Activated B cell treated with CpG ODN at 0.5 μM for 24 hours (primary cell): ENCODE data around the gene RAB23. TPM values are rescaled to one million over a fixed set of nuclear protein-coding genes. Genes with fewer than 3 reads are reported as not detected.

Experiments used
- ATAC-seq: fragments of 200-7000 bp; cut with Tn5 transposase; one replicate; pipeline ENCODE4 v1.10.0; 2021; ENCODE audit warnings: low read depth, mild to moderate bottlenecking, moderate library complexity
- CTCF ChIA-PET: fragments of 350-600 bp; sonication (Branson Sonifier 250); formaldehyde crosslinking; loops from one replicate; lab custom pipeline; 2021; ENCODE audit warnings: antibody characterized with exemption; lab: Charles Lee
- POLR2A ChIA-PET: fragments of 350-600 bp; sonication (Branson Sonifier 250); formaldehyde crosslinking; loops from one replicate; lab custom pipeline; 2021; ENCODE audit warnings: antibody characterized with exemption; lab: Charles Lee
- DNase-seq: peaks from one replicate; pipeline ENCODE4 v3.0.0; 2022
- H3K27ac Mint-ChIP-seq: one replicate; pipeline ENCODE4 v1.8.0; 2020; ENCODE audit warnings: mixed read lengths
- H3K27me3 Mint-ChIP-seq: one replicate; pipeline ENCODE4 v1.8.0; 2021; ENCODE audit warnings: mixed read lengths
- H3K36me3 Mint-ChIP-seq: one replicate; pipeline ENCODE4 v1.8.0; 2021; ENCODE audit warnings: low read depth, mixed read lengths
- H3K4me1 Mint-ChIP-seq: one replicate; pipeline ENCODE4 v1.8.0; 2021; ENCODE audit warnings: mixed read lengths
- H3K4me3 Mint-ChIP-seq: one replicate; pipeline ENCODE4 v1.8.0; 2020; ENCODE audit warnings: mild to moderate bottlenecking, mixed read lengths
- H3K9me3 Mint-ChIP-seq: one replicate; pipeline ENCODE4 v1.8.0; 2020; ENCODE audit warnings: mixed read lengths
- intact Hi-C: fragments of 100-400 bp; cut with micrococcal nuclease; formaldehyde crosslinking; loops from one replicate; pipeline ENCODE4 v1.15.1; 2024
- total RNA-seq: library from RNA; stranded (reverse); gene quantifications from 2 replicates; pipeline ENCODE4 v1.2.3, GENCODE V29; 2022
- TF ChIP-seq, protein P1 (sequence below): fragments of 200-600 bp; IDR thresholded peaks from one replicate; pipeline ENCODE4 v1.8.0; 2022; ENCODE audit warnings: antibody characterized with exemption, mild to moderate bottlenecking

The RAB23 gene
- total RNA-seq, 1 donor from 2014 or later, result 0.49 TPM

- H3K36me3 Mint-ChIP-seq, result peaks cover 2% of the 10 kb centered on the region
- DNase-seq (no peak), ATAC-seq (no peak)
- ChIA-PET POLR2A (no interaction called here), CTCF (no interaction called here)
- H3K4me1 Mint-ChIP-seq, result peaks cover 11% of the 10 kb centered on the region
- TF ChIP-seq, protein P1, sequence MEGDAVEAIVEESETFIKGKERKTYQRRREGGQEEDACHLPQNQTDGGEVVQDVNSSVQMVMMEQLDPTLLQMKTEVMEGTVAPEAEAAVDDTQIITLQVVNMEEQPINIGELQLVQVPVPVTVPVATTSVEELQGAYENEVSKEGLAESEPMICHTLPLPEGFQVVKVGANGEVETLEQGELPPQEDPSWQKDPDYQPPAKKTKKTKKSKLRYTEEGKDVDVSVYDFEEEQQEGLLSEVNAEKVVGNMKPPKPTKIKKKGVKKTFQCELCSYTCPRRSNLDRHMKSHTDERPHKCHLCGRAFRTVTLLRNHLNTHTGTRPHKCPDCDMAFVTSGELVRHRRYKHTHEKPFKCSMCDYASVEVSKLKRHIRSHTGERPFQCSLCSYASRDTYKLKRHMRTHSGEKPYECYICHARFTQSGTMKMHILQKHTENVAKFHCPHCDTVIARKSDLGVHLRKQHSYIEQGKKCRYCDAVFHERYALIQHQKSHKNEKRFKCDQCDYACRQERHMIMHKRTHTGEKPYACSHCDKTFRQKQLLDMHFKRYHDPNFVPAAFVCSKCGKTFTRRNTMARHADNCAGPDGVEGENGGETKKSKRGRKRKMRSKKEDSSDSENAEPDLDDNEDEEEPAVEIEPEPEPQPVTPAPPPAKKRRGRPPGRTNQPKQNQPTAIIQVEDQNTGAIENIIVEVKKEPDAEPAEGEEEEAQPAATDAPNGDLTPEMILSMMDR, result no peak
- peaks cover 11% of the 10 kb centered on the region for H3K27me3 Mint-ChIP-seq
- H3K4me3 Mint-ChIP-seq, result no peak overlapping the region
- H3K9me3 Mint-ChIP-seq, result no peaks in the 10 kb centered on the region
- no peak overlapping the region for H3K27ac Mint-ChIP-seq
- intact Hi-C loops, result loop anchor here (5.0 kb wide), 2 partner anchors 118 to 178 kb away; partner anchors contain the start of gene KIAA1586
Measured at GRCh38 chr6:57224769-57225515, 2.8 kb upstream of the RAB23 start.

DNA sequence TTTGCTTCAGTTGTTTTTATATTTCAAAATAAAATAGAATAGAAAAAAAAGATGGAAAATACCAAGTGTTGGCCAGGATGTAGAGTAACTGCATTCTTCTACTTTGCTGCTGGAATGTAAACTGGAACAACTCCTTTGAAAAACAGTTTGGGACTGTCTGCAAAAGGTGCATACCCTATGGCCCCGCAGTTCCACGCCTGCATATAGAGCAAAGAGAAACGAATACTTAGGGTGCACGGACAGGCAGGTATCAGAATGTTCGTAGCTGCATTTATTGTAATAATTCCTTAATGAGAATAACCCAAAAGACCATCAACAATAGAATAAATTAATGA, 603 bp upstream of the RAB23 start:
- no peak for ATAC-seq
- no peaks in the 10 kb centered on the region for H3K9me3 Mint-ChIP-seq
- no peak for DNase-seq
- TF ChIP-seq, protein P1, result no peak
- peak overlapping the region; percentile 99 for H3K4me3 Mint-ChIP-seq
- H3K27me3 Mint-ChIP-seq, result peaks cover 9% of the 10 kb centered on the region
- ChIA-PET POLR2A (interaction anchor here (2.1 kb wide), 1 partner anchor 50 kb away, joined by 12 read pairs; the partner anchor contains the start of gene BAG2), CTCF (no interaction called here)
- peaks cover 11% of the 10 kb centered on the region for H3K4me1 Mint-ChIP-seq
- no peak overlapping the region for H3K27ac Mint-ChIP-seq
- intact Hi-C loops, result loop anchor here (1.0 to 5.0 kb wide), 8 partner anchors 50 to 739 kb away; partner anchors contain the start of genes BAG2, KIAA1586 and ZNF451
- H3K36me3 Mint-ChIP-seq, result peaks cover 2% of the 10 kb centered on the region

GRCh38 chr6:57221191-57221935, 744 bp downstream of the RAB23 start:
- ChIA-PET CTCF (interaction anchor here (0.8 kb wide), 1 partner anchor 317 kb away, joined by 3 read pairs; no protein-coding TSS in a partner anchor), POLR2A (interaction anchor here (0.5 to 2.1 kb wide), 3 partner anchors 49 to 132 kb away, joined by 3 to 12 read pairs (median 3); partner anchors contain the start of genes BAG2 and PRIM2)
- ATAC-seq (peak; percentile 65), DNase-seq (peak; percentile 55)
- Mint-ChIP-seq H3K4me3 (peak overlapping the region; percentile 87), H3K27me3 (peaks cover 9% of the 10 kb centered on the region), H3K4me1 (peaks cover 11% of the 10 kb centered on the region), H3K36me3 (peaks cover 2% of the 10 kb centered on the region), H3K27ac (peak overlapping the region; percentile 32), H3K9me3 (no peaks in the 10 kb centered on the region)
- intact Hi-C loops, result loop anchor here (5.0 kb wide), 2 partner anchors 114 to 174 kb away; partner anchors contain the start of gene KIAA1586
- TF ChIP-seq, protein P1, result no peak

GRCh38 chr6:57220083-57220703, 1.9 kb downstream of the RAB23 start:
- no peak for DNase-seq
- no peak for ATAC-seq
- Mint-ChIP-seq H3K27me3 (peaks cover 9% of the 10 kb centered on the region), H3K36me3 (peaks cover 2% of the 10 kb centered on the region), H3K4me1 (peaks cover 11% of the 10 kb centered on the region), H3K27ac (no peak overlapping the region), H3K4me3 (peak overlapping the region; percentile 49), H3K9me3 (peaks cover 3% of the 10 kb centered on the region)
- TF ChIP-seq, protein P1, result no peak
- intact Hi-C loops, result loop anchor here (5.0 kb wide), 2 partner anchors 113 to 173 kb away; partner anchors contain the start of gene KIAA1586
- ChIA-PET POLR2A (no interaction called here), CTCF (no interaction called here)
